BLaER1 treated with 17β-estradiol and CSF1 and Interleukin-3, amounts not matched to agents 10 nM and 100 nM (cell line): Measurements from ENCODE around the gene CCNG1.
"Not testable (repeated sequence)": the region's sequence is repeated elsewhere in the genome, so short reads cannot be mapped to it uniquely, and the experiment has no call there.

Source experiments
- H3K27ac ChIP-seq, 11 experiments: shearing (Covaris generic); formaldehyde crosslinking; 2 replicates each; pipeline ENCODE4 v1.8.1; 2022
- H3K27me3 ChIP-seq, 11 experiments: shearing (Covaris generic); formaldehyde crosslinking; 2 replicates each; pipeline ENCODE4 v1.8.1; 2022
- H3K36me3 ChIP-seq, 11 experiments: shearing (Covaris generic); formaldehyde crosslinking; 2 replicates each; pipeline ENCODE4 v1.8.1; 2022
- H3K4me1 ChIP-seq, 10 experiments: shearing (Covaris generic); formaldehyde crosslinking; 2 replicates each; pipeline ENCODE4 v1.8.1; 2022
- H3K4me2 ChIP-seq, 11 experiments: shearing (Covaris generic); formaldehyde crosslinking; 2 replicates each; pipeline ENCODE4 v1.8.1; 2022
- H3K4me3 ChIP-seq, 10 experiments: shearing (Covaris generic); formaldehyde crosslinking; 2 replicates each; pipeline ENCODE4 v1.8.1; 2022
- H3K9ac ChIP-seq, 11 experiments: shearing (Covaris generic); formaldehyde crosslinking; 2 replicates each; pipeline ENCODE4 v1.8.1; 2022
- H3K9me3 ChIP-seq, 11 experiments: shearing (Covaris generic); formaldehyde crosslinking; replicated peaks in 1 of 11; 2 replicates each; pipeline ENCODE4 v1.8.1; 2022
- H4K20me1 ChIP-seq, 11 experiments: shearing (Covaris generic); formaldehyde crosslinking; 2 replicates each; pipeline ENCODE4 v1.8.1; 2022
- Cebpa-rat ChIP-seq, 11 experiments: shearing (Covaris generic); IDR thresholded peaks; 2 replicates each; pipeline ENCODE4 v1.8.1; 2022

The CCNG1 gene

GRCh38 chr5:163437309-163438182 lies at the start of gene CCNG1:
CCNG1 (plus strand) TSS chr5:163437595; CDS start chr5:163439257, 1,662 bp downstream.
- Histone ChIP-seq H3K4me1 (peaks cover 23 to 49% (median 32%) of the 10 kb centered on the region in 10 experiments), H3K27me3 (no peaks in the 10 kb centered on the region), H3K9me3 (no peaks in the 10 kb centered on the region), H3K9ac (peak within 1 kb of the TSS; percentile 94 to 97 (median 95)), H3K4me3 (peak within 1 kb of the TSS; percentile 85 to 97 (median 94)), H3K36me3 (peaks cover 25 to 40% (median 34%) of the 10 kb centered on the region in 11 experiments), H3K27ac (peak within 1 kb of the TSS; percentile 87 to 96 (median 92)), H4K20me1 (peaks cover 0 to 34% (median 24%) of the 10 kb centered on the region in 11 experiments; a peak in 15 of 22 replicates), H3K4me2 (peak within 1 kb of the TSS; percentile 76 to 96 (median 83))
- TF ChIP-seq Cebpa-rat (IDR thresholded peaks at IDR 0.05) = no peak

DNA sequence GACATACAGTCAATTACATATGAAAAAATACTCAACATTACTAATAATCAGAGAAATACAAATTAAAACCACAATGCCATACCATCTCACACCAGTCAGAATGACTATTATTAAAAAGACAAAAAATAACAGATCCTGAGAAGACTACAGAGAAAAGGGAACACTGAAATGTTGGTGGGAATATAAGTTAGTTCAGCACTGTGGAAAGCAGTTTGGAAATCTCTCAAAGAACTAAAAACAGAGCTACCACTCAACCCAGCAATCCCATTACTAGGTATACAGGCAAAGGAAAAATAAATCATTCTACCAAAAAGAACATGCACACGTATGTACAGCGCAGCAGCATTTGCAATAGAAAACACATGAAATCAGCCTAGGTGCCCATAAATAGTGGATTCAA lies 41.6 kb upstream of the CCNG1 start:
- Histone ChIP-seq H3K36me3 (no peaks in the 10 kb centered on the region), H3K9ac (no peak overlapping the region), H4K20me1 (no peaks in the 10 kb centered on the region), H3K27ac (no peak overlapping the region), H3K4me1 (peaks cover 0 to 20% (median 8%) of the 10 kb centered on the region in 10 experiments; a peak in 10 of 20 replicates), H3K9me3 (peaks cover 0 to 23% (median 6%) of the 10 kb centered on the region in 11 experiments; a peak in 10 of 22 replicates), H3K4me3 (no peak overlapping the region), H3K4me2 (no peak overlapping the region), H3K27me3 (no peaks in the 10 kb centered on the region)
- TF ChIP-seq Cebpa-rat (IDR thresholded peaks at IDR 0.05) = no peak

DNA sequence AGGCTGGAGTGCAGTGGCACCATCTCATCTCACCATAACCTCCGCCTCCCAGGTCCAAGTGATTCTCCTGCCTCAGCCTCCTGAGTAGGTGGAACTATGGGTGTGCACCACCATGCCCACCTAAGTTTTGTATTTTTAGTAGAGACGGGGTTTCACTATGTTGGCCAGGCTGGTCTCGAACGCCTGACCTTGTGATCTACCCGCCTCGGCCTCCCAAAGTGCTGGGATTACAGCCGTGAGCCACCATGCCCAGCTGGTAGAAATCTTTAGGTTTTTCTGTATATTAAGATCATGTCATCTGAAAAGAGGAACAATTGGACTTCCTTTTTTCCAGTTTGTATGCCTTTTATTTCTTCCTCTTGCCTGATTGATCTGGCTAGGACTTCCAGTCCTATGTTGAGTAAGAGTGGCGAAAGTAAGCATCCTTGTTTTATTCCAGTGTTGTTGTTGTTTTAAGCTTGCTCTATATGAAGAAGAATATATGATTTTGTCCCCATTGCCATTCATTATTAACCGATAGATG lies 40.5 kb upstream of the CCNG1 start:
- H3K27ac ChIP-seq, H3K27me3 ChIP-seq, H3K4me3 ChIP-seq, H3K36me3 ChIP-seq, H4K20me1 ChIP-seq, H3K9ac ChIP-seq: not testable (repeated sequence)
- Histone ChIP-seq H3K9me3 (peaks cover 0 to 16% (median 4%) of the 10 kb centered on the region in 11 experiments; a peak in 6 of 22 replicates), H3K4me1 (peaks cover 0 to 20% (median 8%) of the 10 kb centered on the region in 10 experiments; a peak in 10 of 20 replicates), H3K4me2 (peak overlapping the region in 5 of 11 experiments; percentile 18 to 53 (median 38); a peak in 10 of 22 replicates)

- Histone ChIP-seq H3K4me1 (peaks cover 0 to 20% (median 8%) of the 10 kb centered on the region in 10 experiments; a peak in 10 of 20 replicates), H3K4me3 (no peak overlapping the region), H3K27me3 (no peaks in the 10 kb centered on the region), H3K27ac (no peak overlapping the region), H3K36me3 (no peaks in the 10 kb centered on the region), H3K9me3 (peaks cover 0 to 16% (median 4%) of the 10 kb centered on the region in 11 experiments; a peak in 6 of 22 replicates), H3K9ac (no peak overlapping the region), H3K4me2 (peak overlapping the region in 5 of 11 experiments; percentile 18 to 53 (median 25); a peak in 8 of 22 replicates), H4K20me1 (no peaks in the 10 kb centered on the region)
- TF ChIP-seq Cebpa-rat (IDR thresholded peaks at IDR 0.05) = no peak
Observed at GRCh38 chr5:163397354-163397753, 40.0 kb upstream of the CCNG1 start.

- H3K27me3 ChIP-seq = no peaks in the 10 kb centered on the region
- no peaks in the 10 kb centered on the region for H4K20me1 ChIP-seq
- H3K4me2 ChIP-seq = no peak overlapping the region
- no peak overlapping the region for H3K4me3 ChIP-seq
- H3K27ac ChIP-seq = no peak overlapping the region
- TF ChIP-seq Cebpa-rat (IDR thresholded peaks at IDR 0.05) = no peak
- H3K4me1 ChIP-seq = peaks cover 0 to 20% (median 8%) of the 10 kb centered on the region in 10 experiments; a peak in 10 of 20 replicates
- no peaks in the 10 kb centered on the region for H3K36me3 ChIP-seq
- H3K9ac ChIP-seq = no peak overlapping the region
- no peaks in the 10 kb centered on the region for H3K9me3 ChIP-seq
Observed at GRCh38 chr5:163399923-163400322, 37.5 kb upstream of the CCNG1 start.

- no peak overlapping the region for H3K27ac ChIP-seq
- no peaks in the 10 kb centered on the region for H3K9me3 ChIP-seq
- H3K36me3 ChIP-seq = no peaks in the 10 kb centered on the region
- H3K4me2 ChIP-seq = no peak overlapping the region
- H3K9ac ChIP-seq = no peak overlapping the region
- no peak for TF ChIP-seq Cebpa-rat (IDR thresholded peaks at IDR 0.05)
- no peak overlapping the region for H3K4me3 ChIP-seq
- peaks cover 0 to 19% (median 8%) of the 10 kb centered on the region in 10 experiments; a peak in 10 of 20 replicates for H3K4me1 ChIP-seq
- H4K20me1 ChIP-seq = no peaks in the 10 kb centered on the region
- H3K27me3 ChIP-seq = no peaks in the 10 kb centered on the region
Observed at GRCh38 chr5:163401271-163401670, 36.1 kb upstream of the CCNG1 start.

DNA sequence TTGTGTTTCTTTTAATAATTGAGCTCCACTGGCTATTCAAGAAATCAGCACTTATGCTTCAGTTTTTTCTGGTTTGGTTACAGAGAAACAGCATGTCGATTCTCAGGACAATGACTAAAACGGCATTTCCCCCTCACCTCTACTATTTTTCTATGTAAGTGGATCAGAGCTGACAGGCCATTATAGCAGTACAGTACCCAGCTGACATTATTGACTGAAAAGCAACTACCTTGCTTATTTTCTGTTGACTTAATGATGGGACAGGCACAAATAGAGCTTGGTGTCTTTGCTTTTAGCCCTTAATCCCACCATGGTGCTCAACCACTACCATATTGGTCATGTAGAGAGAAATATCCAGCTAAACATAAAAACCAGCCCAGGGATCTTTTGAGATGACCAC lies 35.4 kb upstream of the CCNG1 start:
- Histone ChIP-seq H3K9me3 (no peaks in the 10 kb centered on the region), H3K27ac (no peak overlapping the region), H3K9ac (no peak overlapping the region), H3K36me3 (no peaks in the 10 kb centered on the region), H3K4me1 (peaks cover under 1 to 20% (median 7%) of the 10 kb centered on the region in 10 experiments; a peak in 16 of 20 replicates), H3K4me3 (no peak overlapping the region), H3K27me3 (no peaks in the 10 kb centered on the region), H4K20me1 (no peaks in the 10 kb centered on the region), H3K4me2 (no peak overlapping the region)
- TF ChIP-seq Cebpa-rat (IDR thresholded peaks at IDR 0.05) = no peak

- Histone ChIP-seq H3K36me3 (no peaks in the 10 kb centered on the region), H3K9ac (no peak overlapping the region), H3K27me3 (no peaks in the 10 kb centered on the region), H3K4me2 (no peak overlapping the region), H3K4me3 (no peak overlapping the region), H3K27ac (no peak overlapping the region), H3K9me3 (no peaks in the 10 kb centered on the region), H3K4me1 (peaks cover 6 to 24% (median 17%) of the 10 kb centered on the region in 10 experiments; a peak in 19 of 20 replicates), H4K20me1 (no peaks in the 10 kb centered on the region)
- no peak for TF ChIP-seq Cebpa-rat (IDR thresholded peaks at IDR 0.05)
Observed at GRCh38 chr5:163404364-163405173, 32.8 kb upstream of the CCNG1 start.
